ENCODE results near the gene EFEMP1.

Gene EFEMP1

GRCh38 chr2:55902429-55902828, 21.2 kb downstream of the EFEMP1 start:
- TF ChIP-seq, protein P1, sequence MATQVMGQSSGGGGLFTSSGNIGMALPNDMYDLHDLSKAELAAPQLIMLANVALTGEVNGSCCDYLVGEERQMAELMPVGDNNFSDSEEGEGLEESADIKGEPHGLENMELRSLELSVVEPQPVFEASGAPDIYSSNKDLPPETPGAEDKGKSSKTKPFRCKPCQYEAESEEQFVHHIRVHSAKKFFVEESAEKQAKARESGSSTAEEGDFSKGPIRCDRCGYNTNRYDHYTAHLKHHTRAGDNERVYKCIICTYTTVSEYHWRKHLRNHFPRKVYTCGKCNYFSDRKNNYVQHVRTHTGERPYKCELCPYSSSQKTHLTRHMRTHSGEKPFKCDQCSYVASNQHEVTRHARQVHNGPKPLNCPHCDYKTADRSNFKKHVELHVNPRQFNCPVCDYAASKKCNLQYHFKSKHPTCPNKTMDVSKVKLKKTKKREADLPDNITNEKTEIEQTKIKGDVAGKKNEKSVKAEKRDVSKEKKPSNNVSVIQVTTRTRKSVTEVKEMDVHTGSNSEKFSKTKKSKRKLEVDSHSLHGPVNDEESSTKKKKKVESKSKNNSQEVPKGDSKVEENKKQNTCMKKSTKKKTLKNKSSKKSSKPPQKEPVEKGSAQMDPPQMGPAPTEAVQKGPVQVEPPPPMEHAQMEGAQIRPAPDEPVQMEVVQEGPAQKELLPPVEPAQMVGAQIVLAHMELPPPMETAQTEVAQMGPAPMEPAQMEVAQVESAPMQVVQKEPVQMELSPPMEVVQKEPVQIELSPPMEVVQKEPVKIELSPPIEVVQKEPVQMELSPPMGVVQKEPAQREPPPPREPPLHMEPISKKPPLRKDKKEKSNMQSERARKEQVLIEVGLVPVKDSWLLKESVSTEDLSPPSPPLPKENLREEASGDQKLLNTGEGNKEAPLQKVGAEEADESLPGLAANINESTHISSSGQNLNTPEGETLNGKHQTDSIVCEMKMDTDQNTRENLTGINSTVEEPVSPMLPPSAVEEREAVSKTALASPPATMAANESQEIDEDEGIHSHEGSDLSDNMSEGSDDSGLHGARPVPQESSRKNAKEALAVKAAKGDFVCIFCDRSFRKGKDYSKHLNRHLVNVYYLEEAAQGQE (IDR thresholded peaks at IDR 0.05; ENCODE audit: insufficient replicate concordance, low read depth): no peak
- TF ChIP-seq POLR2AphosphoS5 (IDR thresholded peaks at IDR 0.05; ENCODE audit: low read depth) (no peak), CTCF (IDR thresholded peaks at IDR 0.05; ENCODE audit: insufficient read depth, low read length) (no peak), SPI1 (IDR thresholded peaks at IDR 0.05; ENCODE audit: borderline replicate concordance, low read depth) (no peak), GABPA (IDR thresholded peaks at IDR 0.05; ENCODE audit: low read depth) (no peak)
- DNase-seq (ENCODE audit: low read depth in 1 of 2, low spot score in 1 of 2): no peak

DNA sequence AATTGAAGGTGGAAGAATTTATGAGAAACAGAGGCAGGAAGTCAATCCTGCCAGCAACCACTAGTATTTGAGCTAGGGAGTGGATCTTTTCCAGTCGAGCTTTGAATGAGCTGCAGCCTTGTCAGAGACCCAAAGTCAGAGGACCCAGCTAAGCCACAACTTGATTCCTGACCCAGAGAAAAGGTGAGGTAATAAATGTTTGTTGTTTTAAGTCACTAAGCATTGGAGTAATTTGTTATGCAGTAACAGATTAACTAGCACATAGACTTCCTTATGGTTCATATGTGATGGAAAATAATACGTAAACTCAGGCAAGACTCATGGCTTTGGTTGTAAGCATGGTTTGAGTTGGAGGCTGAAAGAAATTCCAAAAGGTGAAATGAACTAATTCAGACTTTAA, 21.6 kb downstream of the EFEMP1 start:
- TF ChIP-seq, protein P1 (IDR thresholded peaks at IDR 0.05; ENCODE audit: insufficient replicate concordance, low read depth): no peak
- TF ChIP-seq SPI1 (IDR thresholded peaks at IDR 0.05; ENCODE audit: borderline replicate concordance, low read depth) (no peak), GABPA (IDR thresholded peaks at IDR 0.05; ENCODE audit: low read depth) (no peak), POLR2AphosphoS5 (IDR thresholded peaks at IDR 0.05; ENCODE audit: low read depth) (no peak), CTCF (IDR thresholded peaks at IDR 0.05; ENCODE audit: insufficient read depth, low read length) (no peak)
- DNase-seq (ENCODE audit: low read depth in 1 of 2, low spot score in 1 of 2): no peak
- Histone ChIP-seq H3K27me3 (ENCODE audit: insufficient read depth, poor library complexity, severe bottlenecking) (no peaks in the 10 kb centered on the region), H3K27ac (replicated peaks) (no peak overlapping the region), H3K4me3 (replicated peaks; ENCODE audit: insufficient read depth, low read length) (no peak overlapping the region)

More at GRCh38 chr2:55902429-55902828, 21.2 kb downstream of the EFEMP1 start:
- no peak overlapping the region for H3K27ac ChIP-seq (replicated peaks)
- no peaks in the 10 kb centered on the region for H3K27me3 ChIP-seq (ENCODE audit: insufficient read depth, poor library complexity, severe bottlenecking)
- no peak overlapping the region for H3K4me3 ChIP-seq (replicated peaks; ENCODE audit: insufficient read depth, low read length)

DNA sequence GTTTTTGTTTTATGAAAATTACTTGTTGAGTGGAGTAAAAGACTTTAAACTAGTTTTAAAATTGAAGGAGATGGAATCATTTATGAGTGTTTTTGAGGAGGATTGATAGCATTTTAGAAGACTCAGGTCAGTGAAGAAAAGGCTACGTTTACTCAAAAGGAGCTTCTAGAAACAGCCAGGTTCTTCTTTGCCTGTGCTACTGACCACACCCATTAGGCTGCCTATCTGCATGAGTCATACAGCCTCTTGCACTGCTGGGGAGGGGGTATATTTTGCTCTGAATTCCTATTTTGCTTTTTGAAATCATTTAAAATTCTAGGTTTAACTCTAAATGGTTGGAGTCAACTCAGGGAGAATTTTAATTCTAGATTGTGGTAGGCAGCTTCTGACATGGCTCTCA, 22.3 kb downstream of the EFEMP1 start:
- Histone ChIP-seq H3K4me3 (replicated peaks; ENCODE audit: insufficient read depth, low read length) (no peak overlapping the region), H3K27me3 (ENCODE audit: insufficient read depth, poor library complexity, severe bottlenecking) (no peaks in the 10 kb centered on the region), H3K27ac (replicated peaks) (no peak overlapping the region)
- TF ChIP-seq CTCF (IDR thresholded peaks at IDR 0.05; ENCODE audit: insufficient read depth, low read length): no peak
- TF ChIP-seq, protein P1 (IDR thresholded peaks at IDR 0.05; ENCODE audit: insufficient replicate concordance, low read depth): no peak
- DNase-seq (ENCODE audit: low read depth in 1 of 2, low spot score in 1 of 2): no peak

All from HL-60 (cell line).